ENCODE measurements around the gene SMCO3.

DNA sequence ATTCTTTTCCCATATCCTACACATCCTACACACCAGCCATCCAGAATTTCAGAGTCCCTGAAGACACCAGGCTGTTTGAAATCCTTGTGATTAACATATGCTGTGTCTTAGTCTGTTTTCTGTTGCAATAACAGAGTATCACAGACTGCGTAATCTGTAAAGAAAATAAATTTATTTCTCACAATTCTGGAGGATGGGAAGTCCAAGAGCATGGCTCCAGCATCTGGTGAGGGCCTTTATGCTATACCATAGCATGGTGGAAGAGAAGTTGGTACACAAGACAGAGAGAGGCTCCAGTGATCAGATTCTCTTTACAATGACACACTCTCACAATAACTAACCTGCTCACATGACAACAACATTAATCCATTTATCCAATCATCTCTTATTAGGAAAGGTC lies 25.3 kb upstream of the SMCO3 start:
- TF ChIP-seq ATF2 (IDR thresholded peaks at IDR 0.05; ENCODE audit: low read length): no peak
- no peak for TF ChIP-seq MAX (IDR thresholded peaks at IDR 0.05)
- TF ChIP-seq, protein P1, sequence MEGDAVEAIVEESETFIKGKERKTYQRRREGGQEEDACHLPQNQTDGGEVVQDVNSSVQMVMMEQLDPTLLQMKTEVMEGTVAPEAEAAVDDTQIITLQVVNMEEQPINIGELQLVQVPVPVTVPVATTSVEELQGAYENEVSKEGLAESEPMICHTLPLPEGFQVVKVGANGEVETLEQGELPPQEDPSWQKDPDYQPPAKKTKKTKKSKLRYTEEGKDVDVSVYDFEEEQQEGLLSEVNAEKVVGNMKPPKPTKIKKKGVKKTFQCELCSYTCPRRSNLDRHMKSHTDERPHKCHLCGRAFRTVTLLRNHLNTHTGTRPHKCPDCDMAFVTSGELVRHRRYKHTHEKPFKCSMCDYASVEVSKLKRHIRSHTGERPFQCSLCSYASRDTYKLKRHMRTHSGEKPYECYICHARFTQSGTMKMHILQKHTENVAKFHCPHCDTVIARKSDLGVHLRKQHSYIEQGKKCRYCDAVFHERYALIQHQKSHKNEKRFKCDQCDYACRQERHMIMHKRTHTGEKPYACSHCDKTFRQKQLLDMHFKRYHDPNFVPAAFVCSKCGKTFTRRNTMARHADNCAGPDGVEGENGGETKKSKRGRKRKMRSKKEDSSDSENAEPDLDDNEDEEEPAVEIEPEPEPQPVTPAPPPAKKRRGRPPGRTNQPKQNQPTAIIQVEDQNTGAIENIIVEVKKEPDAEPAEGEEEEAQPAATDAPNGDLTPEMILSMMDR (IDR thresholded peaks at IDR 0.05; ENCODE audit: control extremely low read depth in 1 of 3, insufficient read depth in 1 of 3, low read depth in 1 of 3, low read length in 3 of 3): no peak
- TF ChIP-seq SP1 (IDR thresholded peaks at IDR 0.05; ENCODE audit: low read depth, low read length): no peak
- no peak for TF ChIP-seq TCF12 (IDR thresholded peaks at IDR 0.05; ENCODE audit: low read depth, low read length)
- TF ChIP-seq, protein P2, sequence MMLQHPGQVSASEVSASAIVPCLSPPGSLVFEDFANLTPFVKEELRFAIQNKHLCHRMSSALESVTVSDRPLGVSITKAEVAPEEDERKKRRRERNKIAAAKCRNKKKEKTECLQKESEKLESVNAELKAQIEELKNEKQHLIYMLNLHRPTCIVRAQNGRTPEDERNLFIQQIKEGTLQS (IDR thresholded peaks at IDR 0.05; ENCODE audit: insufficient read depth, low read depth, low read length): no peak
- no peak for TF ChIP-seq POLR2A (IDR thresholded peaks at IDR 0.05; ENCODE audit: control extremely low read depth in 1 of 2, low read depth in 2 of 2, low read length in 2 of 2)
- TF ChIP-seq RNF2 (IDR thresholded peaks at IDR 0.05; ENCODE audit: borderline replicate concordance, low read depth, low read length, missing control alignments, poor library complexity, severe bottlenecking): no peak

Measured in H1 (cell line).